Neural progenitor cell (in vitro differentiated cells): Measurements from ENCODE around the gene SPRING1.

ENCODE experiments used
- CTCF ChIP-seq: fragments of 200-600 bp; sonication (generic); IDR thresholded peaks from 2 replicates; pipeline ENCODE4 v1.5.1; 2017; ENCODE audit warnings: antibody characterized with exemption, mild to moderate bottlenecking
- EZH2 ChIP-seq: fragments of 200-600 bp; sonication (generic); IDR thresholded peaks from 2 replicates; pipeline ENCODE4 v1.6.1; 2017; ENCODE audit warnings: antibody characterized with exemption, mild to moderate bottlenecking, moderate library complexity
- EZH2phosphoT487 ChIP-seq: fragments of 200-600 bp; sonication (generic); IDR thresholded peaks from 2 replicates; pipeline ENCODE4 v1.6.1; 2017; ENCODE audit warnings: antibody characterized with exemption

GRCh38 chr12:116689979-116690744 is 47.7 kb downstream of the SPRING1 start:
- TF ChIP-seq CTCF = no peak
- no peak for TF ChIP-seq EZH2phosphoT487
- TF ChIP-seq EZH2 = no peak
